ENCODE measurements around the gene AUTS2.

Gene AUTS2

DNA sequence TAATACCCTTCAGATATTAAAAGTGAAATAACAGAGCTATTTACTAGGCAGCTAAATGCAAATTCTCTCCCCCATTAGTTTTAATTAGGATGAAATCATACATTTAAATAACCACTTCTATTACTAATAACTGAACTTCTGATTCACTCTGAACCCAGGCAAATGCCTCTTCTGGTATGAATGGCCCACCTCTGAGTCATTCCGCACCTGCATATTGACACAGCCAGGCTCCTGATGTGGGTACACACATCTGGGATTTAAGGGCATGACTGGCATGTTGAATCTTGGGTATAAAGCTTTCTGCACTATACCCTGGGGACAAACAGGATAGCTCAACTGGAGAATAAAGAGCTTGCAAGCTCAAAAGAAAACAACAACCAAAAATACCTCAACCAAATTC is 140.9 kb downstream of the AUTS2 start:
- no peak overlapping the region for H3K4me3 ChIP-seq (ENCODE audit: low read length)
- DNase-seq (ENCODE audit: low read depth) = no peak
- TF ChIP-seq, protein P1, sequence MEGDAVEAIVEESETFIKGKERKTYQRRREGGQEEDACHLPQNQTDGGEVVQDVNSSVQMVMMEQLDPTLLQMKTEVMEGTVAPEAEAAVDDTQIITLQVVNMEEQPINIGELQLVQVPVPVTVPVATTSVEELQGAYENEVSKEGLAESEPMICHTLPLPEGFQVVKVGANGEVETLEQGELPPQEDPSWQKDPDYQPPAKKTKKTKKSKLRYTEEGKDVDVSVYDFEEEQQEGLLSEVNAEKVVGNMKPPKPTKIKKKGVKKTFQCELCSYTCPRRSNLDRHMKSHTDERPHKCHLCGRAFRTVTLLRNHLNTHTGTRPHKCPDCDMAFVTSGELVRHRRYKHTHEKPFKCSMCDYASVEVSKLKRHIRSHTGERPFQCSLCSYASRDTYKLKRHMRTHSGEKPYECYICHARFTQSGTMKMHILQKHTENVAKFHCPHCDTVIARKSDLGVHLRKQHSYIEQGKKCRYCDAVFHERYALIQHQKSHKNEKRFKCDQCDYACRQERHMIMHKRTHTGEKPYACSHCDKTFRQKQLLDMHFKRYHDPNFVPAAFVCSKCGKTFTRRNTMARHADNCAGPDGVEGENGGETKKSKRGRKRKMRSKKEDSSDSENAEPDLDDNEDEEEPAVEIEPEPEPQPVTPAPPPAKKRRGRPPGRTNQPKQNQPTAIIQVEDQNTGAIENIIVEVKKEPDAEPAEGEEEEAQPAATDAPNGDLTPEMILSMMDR (conservative IDR thresholded peaks at IDR 0.05; ENCODE audit: low read depth, low read length) = no peak

DNA sequence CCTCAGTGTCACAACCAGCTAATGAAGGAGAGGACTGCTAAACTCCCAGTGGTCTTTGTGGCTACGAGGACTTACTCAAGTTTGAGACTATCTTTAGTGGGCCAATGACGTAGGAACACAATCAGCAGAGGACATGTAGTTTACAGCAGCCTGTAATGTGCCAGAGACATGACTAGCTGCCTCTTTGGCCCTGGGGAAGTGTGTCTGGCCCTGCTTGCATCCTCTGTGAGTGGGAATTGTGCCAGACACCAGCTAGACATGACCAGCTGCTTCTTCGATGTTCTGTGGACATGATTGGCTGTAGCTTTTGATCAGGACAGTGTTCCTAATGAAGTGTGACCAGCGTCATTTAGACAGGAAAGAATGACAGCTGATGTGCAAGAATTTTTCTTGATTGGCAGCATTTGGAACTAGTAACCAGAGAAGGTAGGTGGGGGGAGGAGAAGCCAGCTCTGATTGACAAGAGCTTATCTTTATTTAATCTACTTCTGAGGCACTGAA is 141.7 kb downstream of the AUTS2 start:
- no peak for DNase-seq (ENCODE audit: low read depth)
- TF ChIP-seq, protein P1 (conservative IDR thresholded peaks at IDR 0.05; ENCODE audit: low read depth, low read length) = no peak
- no peak overlapping the region for H3K4me3 ChIP-seq (ENCODE audit: low read length)

DNA sequence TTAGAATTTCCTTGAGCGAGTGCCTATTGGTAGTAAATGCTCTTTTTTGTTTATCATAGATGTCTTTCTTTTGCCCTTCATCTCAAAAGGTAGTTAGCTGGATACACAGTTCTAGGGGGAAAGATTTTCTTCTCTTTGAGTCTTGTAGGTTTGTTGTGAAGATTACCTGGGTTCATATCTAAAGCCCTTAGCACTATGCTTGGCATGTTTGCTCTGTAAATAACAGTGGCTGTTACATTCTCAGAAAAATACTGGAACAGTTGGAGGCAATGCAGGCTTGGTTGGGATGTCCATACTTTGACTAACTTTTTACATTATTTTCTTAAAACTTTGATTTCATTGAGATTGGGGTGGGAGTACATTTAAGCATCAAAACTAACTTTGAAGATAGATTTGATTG is 144.0 kb downstream of the AUTS2 start:
- DNase-seq (ENCODE audit: low read depth) = no peak
- no peak overlapping the region for H3K4me3 ChIP-seq (ENCODE audit: low read length)
- TF ChIP-seq, protein P1 (conservative IDR thresholded peaks at IDR 0.05; ENCODE audit: low read depth, low read length) = no peak

DNA sequence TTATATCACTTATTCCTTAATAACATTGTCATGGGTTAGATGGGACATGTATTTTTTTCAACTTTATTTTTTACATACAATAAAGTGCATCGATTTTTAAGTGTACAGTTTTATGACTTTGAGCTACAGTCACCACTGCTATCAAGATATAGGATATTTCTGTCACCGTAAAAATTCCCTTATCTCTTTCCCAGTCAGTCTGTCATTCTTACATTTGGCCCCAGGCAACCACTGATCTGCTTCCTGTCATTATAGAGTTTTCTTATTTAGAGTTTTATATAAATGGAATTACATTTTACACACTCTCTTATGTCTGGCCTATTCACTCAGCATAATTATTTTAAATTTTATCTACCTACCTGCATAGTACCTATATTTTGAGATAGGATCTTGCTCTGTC is 145.2 kb downstream of the AUTS2 start:
- TF ChIP-seq, protein P1 (conservative IDR thresholded peaks at IDR 0.05; ENCODE audit: low read depth, low read length) = no peak
- no peak for DNase-seq (ENCODE audit: low read depth)
- H3K4me3 ChIP-seq (ENCODE audit: low read length) = no peak overlapping the region

DNA sequence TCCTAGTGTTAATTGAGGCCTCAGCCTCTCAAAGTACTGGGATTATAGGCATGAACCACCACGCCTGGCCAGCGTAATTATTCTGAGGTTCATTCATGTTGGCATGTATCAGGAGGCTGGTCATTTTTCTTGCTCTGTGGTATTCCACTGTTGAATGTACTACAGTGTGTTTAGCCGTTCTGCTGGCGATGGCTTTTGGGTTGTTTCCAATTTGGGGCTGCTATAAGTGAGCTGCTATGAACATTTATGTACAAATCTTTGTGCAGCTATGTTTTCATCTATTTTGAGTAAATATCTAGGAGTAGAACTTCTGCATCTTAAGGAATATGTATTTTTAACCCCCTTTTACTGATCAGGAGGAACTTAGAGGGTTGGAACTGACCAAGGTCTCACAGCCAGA is 145.8 kb downstream of the AUTS2 start:
- no peak overlapping the region for H3K4me3 ChIP-seq (ENCODE audit: low read length)
- TF ChIP-seq, protein P1 (conservative IDR thresholded peaks at IDR 0.05; ENCODE audit: low read depth, low read length) = no peak
- no peak for DNase-seq (ENCODE audit: low read depth)

DNA sequence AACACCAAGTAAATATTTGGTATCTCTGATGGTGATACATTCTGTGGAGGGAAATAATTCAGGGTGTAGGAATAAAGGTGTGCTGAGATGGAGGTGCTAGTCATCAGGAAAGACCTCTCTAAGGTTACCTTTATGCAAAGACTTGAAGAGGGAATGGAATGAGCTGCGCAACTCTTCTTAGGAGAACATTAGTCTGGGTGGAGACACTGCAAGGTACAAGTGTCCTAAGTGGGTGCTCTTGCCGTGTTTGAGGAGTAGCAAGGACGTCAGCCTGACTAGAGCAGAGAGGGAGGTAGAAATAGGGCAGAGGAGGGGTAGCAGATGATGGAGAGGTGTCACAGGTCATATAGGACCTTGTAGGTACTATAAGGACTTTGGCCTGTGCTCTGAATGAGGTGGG is 148.1 kb downstream of the AUTS2 start:
- no peak for DNase-seq (ENCODE audit: low read depth)
- H3K4me3 ChIP-seq (ENCODE audit: low read length) = no peak overlapping the region
- TF ChIP-seq, protein P1 (conservative IDR thresholded peaks at IDR 0.05; ENCODE audit: low read depth, low read length) = no peak

DNA sequence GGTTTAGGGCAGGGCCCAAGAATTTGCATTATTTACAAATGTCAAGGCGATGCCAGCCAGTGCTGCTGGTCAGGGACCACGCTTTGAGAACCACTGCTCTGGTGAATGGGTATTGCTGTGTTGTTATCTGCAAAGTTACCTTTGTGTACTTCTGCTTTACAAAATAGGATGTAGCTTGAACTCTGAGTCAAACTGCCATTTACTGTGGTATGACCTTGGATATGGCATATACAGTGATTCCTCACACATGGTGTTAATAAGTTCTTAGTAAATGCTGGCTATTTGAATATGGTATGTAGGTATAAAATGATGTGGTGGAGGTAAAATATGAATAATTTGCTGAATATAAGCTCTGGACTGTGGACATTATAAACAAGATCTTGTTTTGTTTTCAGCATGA is 148.9 kb downstream of the AUTS2 start:
- DNase-seq (ENCODE audit: low read depth) = no peak
- TF ChIP-seq, protein P1 (conservative IDR thresholded peaks at IDR 0.05; ENCODE audit: low read depth, low read length) = no peak
- H3K4me3 ChIP-seq (ENCODE audit: low read length) = no peak overlapping the region
